GM13977 (cell line): ENCODE data around the gene GRIK4.

ENCODE experiments used
- DNase-seq: peaks from one replicate; pipeline ENCODE4 v3.0.0; 2012; ENCODE audit warnings: low spot score
- in situ Hi-C: fragments of 300-500 bp; cut with MboI; formaldehyde crosslinking; loops from one replicate; pipeline ENCODE4 v1.12.0; 2022; ENCODE audit warnings: low sequenced_read_pairs, low pct_unique_long_range_greater_than_20kb, mixed read lengths, inconsistent platforms; ENCODE audit not compliant: unreplicated experiment
- TF ChIP-seq, protein P1 (sequence below): IDR thresholded peaks from 2 replicates; pipeline ENCODE4 v1.5.1; 2012; ENCODE audit warnings: mild to moderate bottlenecking, control low read depth; ENCODE audit not compliant: insufficient read depth; ENCODE audit errors: extremely low read depth, missing control alignments

Gene GRIK4

DNA sequence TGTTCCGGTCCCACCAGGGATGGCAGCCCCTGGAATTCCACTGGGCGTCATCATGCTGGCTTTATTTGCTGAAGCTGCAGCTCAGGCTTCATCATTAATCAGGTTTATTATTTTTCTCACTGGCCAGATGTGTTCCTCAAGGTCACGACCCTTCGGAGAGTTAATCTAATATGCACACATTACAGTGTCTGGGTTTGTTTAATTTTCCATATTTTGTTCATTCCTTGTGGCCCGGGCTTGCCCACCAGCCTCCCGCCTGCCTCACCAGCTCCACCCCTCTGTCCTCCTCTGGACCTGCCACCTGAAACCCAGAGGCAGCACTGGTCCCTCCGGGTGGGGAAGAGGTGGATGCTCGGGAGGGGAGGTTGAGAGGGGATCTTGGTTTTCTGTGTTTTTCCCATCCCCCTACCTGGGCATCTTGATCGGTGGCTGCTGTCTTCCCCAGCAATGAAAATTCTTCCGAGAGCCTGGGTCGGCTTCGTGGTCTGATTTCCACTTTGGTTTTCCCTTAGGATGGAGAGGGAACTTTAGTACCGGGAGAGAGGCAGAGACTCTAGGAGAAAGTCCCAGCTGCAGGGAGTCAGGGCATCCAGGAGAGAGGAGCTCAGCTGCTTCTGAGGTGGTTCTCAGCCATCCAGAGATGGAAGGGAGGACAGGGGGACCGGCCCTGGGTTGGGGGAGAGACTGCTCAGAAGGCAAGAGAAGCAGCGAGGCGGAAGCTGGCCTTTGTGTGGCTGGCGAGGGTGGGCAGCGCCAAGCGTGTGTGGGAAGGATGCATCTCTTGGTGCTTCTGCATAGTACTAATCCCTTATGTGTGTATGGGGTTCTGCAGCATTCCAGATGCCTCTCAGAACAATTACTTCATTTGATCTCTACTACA is 2.1 kb downstream of the GRIK4 start:
- in situ Hi-C loops, result loop anchor here (25.0 kb wide), 4 partner anchors 174 to 674 kb away; no protein-coding TSS in a partner anchor
- DNase-seq, result no peak

DNA sequence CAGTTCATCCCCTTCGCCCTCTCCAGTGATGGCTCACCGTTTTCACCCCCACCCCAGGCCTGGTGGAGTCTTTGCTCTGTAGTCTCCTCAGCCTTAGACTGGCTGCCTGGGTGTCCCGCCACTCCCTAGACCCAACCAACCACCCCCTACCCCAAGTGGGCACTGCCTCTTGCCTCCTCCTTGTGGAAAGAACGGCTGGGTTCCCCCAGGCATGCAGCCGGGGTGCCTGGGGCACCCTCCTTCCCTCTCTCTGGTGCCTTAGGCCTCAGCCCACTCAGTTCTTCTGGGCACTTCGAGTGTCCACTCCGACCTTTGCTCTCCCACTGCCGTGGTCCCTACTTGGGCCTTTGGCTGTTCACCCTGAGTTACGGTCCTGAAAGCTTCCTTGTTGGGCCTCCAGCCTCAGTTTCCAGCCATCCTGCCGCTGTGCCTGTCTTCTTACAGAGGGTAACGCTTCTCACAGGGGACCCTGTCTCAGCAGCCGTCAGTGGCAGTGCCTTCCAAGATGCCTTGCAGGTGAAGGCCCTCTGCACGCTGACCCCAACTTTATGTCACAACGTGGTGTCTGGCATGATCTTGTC is 3.1 kb downstream of the GRIK4 start:
- TF ChIP-seq, protein P1, sequence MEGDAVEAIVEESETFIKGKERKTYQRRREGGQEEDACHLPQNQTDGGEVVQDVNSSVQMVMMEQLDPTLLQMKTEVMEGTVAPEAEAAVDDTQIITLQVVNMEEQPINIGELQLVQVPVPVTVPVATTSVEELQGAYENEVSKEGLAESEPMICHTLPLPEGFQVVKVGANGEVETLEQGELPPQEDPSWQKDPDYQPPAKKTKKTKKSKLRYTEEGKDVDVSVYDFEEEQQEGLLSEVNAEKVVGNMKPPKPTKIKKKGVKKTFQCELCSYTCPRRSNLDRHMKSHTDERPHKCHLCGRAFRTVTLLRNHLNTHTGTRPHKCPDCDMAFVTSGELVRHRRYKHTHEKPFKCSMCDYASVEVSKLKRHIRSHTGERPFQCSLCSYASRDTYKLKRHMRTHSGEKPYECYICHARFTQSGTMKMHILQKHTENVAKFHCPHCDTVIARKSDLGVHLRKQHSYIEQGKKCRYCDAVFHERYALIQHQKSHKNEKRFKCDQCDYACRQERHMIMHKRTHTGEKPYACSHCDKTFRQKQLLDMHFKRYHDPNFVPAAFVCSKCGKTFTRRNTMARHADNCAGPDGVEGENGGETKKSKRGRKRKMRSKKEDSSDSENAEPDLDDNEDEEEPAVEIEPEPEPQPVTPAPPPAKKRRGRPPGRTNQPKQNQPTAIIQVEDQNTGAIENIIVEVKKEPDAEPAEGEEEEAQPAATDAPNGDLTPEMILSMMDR, result no peak
- no peak for DNase-seq
- in situ Hi-C loops, result loop anchor here (25.0 kb wide), 4 partner anchors 173 to 673 kb away; no protein-coding TSS in a partner anchor

More for the DNA sequence above, 2.1 kb downstream of the GRIK4 start:
- TF ChIP-seq, protein P1, result no peak

DNA sequence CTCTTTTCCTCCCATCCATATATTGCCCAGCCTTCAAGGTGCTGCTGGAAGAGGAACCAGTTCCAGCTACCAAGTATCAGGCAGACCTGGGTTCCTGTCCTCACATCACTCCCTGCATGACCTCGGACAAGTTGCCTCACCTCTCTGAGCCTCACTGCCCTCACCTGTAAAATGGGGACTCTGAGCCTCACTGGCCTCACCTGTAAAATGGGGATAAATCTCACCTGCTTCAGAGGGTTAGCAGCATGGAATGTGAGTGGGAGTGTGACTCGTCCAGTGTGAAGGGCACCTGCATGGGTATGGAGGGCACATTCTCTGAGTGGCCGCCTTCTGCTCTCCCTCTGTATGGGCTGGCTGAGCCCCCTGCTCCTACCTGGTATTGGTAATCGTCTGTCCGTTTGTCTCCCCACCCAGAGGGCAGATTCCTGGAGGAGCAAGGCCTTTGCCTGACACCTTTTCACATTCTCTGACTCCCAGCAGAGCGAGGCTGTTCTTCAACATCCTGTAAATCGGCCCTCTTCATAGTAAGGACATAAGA is 3.7 kb downstream of the GRIK4 start:
- TF ChIP-seq, protein P1, result no peak
- in situ Hi-C loops, result loop anchor here (25.0 kb wide), 4 partner anchors 172 to 672 kb away; no protein-coding TSS in a partner anchor

DNA sequence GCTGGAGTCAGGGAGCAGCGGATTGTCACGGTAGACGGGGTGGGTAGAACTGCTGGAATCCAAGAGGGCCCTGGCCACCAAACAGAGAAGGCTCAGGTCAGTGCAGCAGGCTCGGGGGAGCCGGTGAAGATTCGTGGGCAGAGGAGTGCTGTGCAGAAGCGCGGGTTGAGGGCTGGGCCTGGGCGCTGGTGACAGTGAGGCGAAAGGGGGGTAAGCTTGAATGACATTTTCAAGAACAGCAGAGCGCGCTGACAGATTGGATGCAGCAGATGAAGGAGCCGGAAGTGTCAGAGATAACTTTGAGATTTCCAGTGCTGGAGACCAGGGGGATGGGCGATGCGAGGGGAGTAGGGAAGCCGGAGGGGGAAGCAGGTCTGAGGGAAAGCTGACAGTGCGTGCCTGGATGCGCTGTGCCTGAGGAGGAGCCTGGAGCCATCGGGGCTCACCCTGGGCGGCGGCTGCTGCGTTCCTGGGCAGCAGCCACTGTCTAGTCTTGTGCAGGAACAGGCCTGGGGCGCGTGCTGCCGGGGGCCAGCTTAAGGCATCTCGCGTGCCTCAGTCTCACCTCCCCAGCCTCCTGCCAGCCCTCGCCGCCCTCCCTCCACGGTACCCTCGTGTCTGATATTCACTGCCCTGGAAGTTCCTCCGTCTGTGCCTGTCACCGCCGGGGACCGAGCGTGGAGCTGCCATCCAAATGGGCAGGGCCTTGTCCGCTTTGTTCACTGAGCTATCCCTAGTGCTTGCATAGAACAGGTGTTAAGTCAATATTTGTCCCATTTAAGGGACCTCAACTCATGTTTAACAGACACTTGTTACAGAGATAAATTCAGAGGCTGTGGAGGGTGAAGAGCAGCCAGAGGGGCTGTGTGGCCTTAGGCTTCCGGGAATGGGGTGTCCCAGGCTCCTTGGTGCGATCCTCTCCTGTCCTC is 5.2 kb downstream of the GRIK4 start:
- DNase-seq, result no peak
- TF ChIP-seq, protein P1, result no peak

More for the DNA sequence above, 3.7 kb downstream of the GRIK4 start:
- DNase-seq, result no peak

DNA sequence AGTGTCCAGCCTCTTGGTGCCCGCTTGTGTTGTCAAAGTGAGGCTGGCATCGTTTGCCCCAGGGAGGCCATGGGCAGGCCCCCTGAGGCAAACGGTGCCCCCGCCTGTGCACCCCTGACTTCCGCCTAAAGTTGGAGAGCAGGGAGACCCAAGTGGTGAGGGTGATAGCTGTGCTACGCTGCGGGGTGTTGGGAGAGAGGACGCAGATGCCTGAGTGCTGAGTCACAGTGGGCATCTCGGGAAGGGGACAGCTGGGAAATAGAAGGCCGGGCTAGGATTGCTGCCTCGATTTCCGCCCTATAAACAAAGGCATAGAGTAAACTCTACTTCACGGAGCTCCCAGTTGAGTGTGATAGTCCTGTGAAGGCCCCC is 5.8 kb downstream of the GRIK4 start:
- TF ChIP-seq, protein P1, result no peak

More for the DNA sequence above, 5.2 kb downstream of the GRIK4 start:
- in situ Hi-C loops, result loop anchor here (25.0 kb wide), 4 partner anchors 171 to 671 kb away; no protein-coding TSS in a partner anchor

DNA sequence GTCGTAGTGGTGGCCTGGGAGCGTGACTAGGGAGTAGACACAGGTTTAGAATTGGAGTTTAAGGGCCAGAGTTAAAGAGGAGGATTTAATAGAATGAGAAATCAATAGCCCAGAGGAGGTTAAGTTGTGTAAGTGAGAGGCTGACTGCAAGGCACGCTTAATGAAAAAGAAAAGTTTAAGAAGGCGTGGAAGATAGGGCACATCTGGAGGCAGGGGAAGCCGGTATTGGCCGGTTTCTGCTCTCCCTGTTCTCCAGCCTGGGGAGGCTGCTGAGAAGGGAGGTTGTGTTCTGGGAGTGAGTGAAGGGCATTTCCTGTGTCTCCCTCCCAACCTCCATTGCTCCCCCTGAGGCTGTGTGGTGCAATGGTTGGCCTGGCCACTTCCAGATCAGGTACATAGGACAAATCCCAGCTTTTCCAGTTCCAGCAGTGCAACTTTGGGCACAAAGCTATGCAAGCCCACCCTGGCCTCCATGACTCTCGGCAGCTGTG is 6.3 kb downstream of the GRIK4 start:
- TF ChIP-seq, protein P1, result no peak
- in situ Hi-C loops, result loop anchor here (25.0 kb wide), 4 partner anchors 169 to 669 kb away; no protein-coding TSS in a partner anchor
- DNase-seq, result no peak

More for the DNA sequence above, 5.8 kb downstream of the GRIK4 start:
- DNase-seq, result no peak
- in situ Hi-C loops, result loop anchor here (25.0 kb wide), 4 partner anchors 170 to 670 kb away; no protein-coding TSS in a partner anchor
